ENCODE results near the gene PHACTR3. TPM values are rescaled to one million over a fixed set of nuclear protein-coding genes. Genes with fewer than 3 reads are reported as not detected.

PHACTR3 gene
- total RNA-seq, 1 experiment from 2014 or later = not detected

GRCh38 chr20:59720013-59720412, 115.7 kb downstream of the PHACTR3 start:
- Histone ChIP-seq H4K91ac (ENCODE audit: insufficient read length, low read depth, low read length) (no peak overlapping the region), H2BK12ac (ENCODE audit: insufficient read length, low read depth, low read length) (no peak overlapping the region), H2BK5ac (ENCODE audit: insufficient read length, low read length) (no peak overlapping the region), H3K56ac (ENCODE audit: insufficient read length, low read depth, low read length) (no peak overlapping the region), H3K23ac (ENCODE audit: insufficient read length, low read depth, low read length) (no peak overlapping the region), H2AK5ac (ENCODE audit: insufficient read length, low read length) (no peak overlapping the region), H2AFZ (ENCODE audit: low read length) (no peak overlapping the region), H4K8ac (replicated peaks; ENCODE audit: insufficient read length, low read depth, low read length) (no peak overlapping the region), H3K4me1 (ENCODE audit: insufficient read depth, low read length) (no peaks in the 10 kb centered on the region), H3K9ac (ENCODE audit: extremely low read depth, insufficient read length, low read length) (no peak overlapping the region), H3K79me1 (ENCODE audit: insufficient read depth, low read depth, low read length, poor library complexity, severe bottlenecking) (no peaks in the 10 kb centered on the region), H4K5ac (ENCODE audit: insufficient read length, low read depth, low read length) (no peak overlapping the region), H3K9me3 (ENCODE audit: control insufficient read depth, low read depth, low read length) (peaks cover 5% of the 10 kb centered on the region), H2BK15ac (ENCODE audit: low read depth, low read length) (no peak overlapping the region), H3K14ac (ENCODE audit: insufficient read depth, low read length) (no peak overlapping the region), H3T11ph (ENCODE audit: low read length) (no peak overlapping the region), H2BK20ac (ENCODE audit: low read depth, low read length, poor library complexity, severe bottlenecking) (no peak overlapping the region), H3K18ac (ENCODE audit: insufficient read length, low read depth, low read length) (no peak overlapping the region), H3K27ac (ENCODE audit: insufficient read length, low read depth, low read length) (no peak overlapping the region), H3K4ac (ENCODE audit: low read depth, low read length) (no peak overlapping the region), H3K23me2 (ENCODE audit: insufficient read length, low read depth, low read length, poor library complexity, severe bottlenecking) (no peaks in the 10 kb centered on the region), H3K4me2 (ENCODE audit: insufficient read depth, insufficient read length, low read length) (no peak overlapping the region), H3K79me2 (ENCODE audit: insufficient read depth, low read length) (no peaks in the 10 kb centered on the region), H4K20me1 (ENCODE audit: control insufficient read depth, insufficient read depth, insufficient read length) (no peaks in the 10 kb centered on the region), H2BK120ac (ENCODE audit: low read depth, low read length, poor library complexity, severe bottlenecking) (no peak overlapping the region), H3K27me3 (ENCODE audit: insufficient read depth, low read length) (no peaks in the 10 kb centered on the region)
- H3K4me1 Mint-ChIP-seq = no peaks in the 10 kb centered on the region
- no CpG with 5 or more reads among the region's 10 CpGs for WGBS (ENCODE audit: extremely low coverage, insufficient read length, low lambda C conversion rate)
- H3K4me3 Mint-ChIP-seq = no peak overlapping the region
- peaks cover 0 to 24% (median 8%) of the 10 kb centered on the region in 3 experiments; a peak in 4 of 7 replicates for H3K36me3 Mint-ChIP-seq (ENCODE audit: insufficient read depth in 1 of 3, low read depth in 3 of 3)
- no peak overlapping the region for H3K27ac Mint-ChIP-seq
- TF ChIP-seq, protein P1, sequence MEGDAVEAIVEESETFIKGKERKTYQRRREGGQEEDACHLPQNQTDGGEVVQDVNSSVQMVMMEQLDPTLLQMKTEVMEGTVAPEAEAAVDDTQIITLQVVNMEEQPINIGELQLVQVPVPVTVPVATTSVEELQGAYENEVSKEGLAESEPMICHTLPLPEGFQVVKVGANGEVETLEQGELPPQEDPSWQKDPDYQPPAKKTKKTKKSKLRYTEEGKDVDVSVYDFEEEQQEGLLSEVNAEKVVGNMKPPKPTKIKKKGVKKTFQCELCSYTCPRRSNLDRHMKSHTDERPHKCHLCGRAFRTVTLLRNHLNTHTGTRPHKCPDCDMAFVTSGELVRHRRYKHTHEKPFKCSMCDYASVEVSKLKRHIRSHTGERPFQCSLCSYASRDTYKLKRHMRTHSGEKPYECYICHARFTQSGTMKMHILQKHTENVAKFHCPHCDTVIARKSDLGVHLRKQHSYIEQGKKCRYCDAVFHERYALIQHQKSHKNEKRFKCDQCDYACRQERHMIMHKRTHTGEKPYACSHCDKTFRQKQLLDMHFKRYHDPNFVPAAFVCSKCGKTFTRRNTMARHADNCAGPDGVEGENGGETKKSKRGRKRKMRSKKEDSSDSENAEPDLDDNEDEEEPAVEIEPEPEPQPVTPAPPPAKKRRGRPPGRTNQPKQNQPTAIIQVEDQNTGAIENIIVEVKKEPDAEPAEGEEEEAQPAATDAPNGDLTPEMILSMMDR (conservative IDR thresholded peaks at IDR 0.05) = no peak
- no peak for DNase-seq
- H3K27me3 Mint-ChIP-seq (ENCODE audit: low read depth) = peaks cover 37% of the 10 kb centered on the region
- H3K9me3 Mint-ChIP-seq = peaks cover 0 to 100% of the 10 kb centered on the region in 2 experiments; a peak in 3 of 5 replicates

Measured in H9 (cell line).